A172 (cell line): Measurements from ENCODE around the gene F12. TPM values are rescaled to one million over a fixed set of nuclear protein-coding genes. Genes with fewer than 3 reads are reported as not detected.

ENCODE experiments used
- DNase-seq: peaks from one replicate; pipeline ENCODE4 v3.0.0-alpha.2; 2015; ENCODE audit warnings: low spot score
- total RNA-seq: library from RNA; depleted of rRNA; stranded (reverse); fragments of >200 nt; shearing (Covaris generic); gene quantifications from 2 replicates; pipeline ENCODE4 v1.2.3, GENCODE V29; 2014; rRNA removed

The F12 gene
- total RNA-seq, 1 experiment from 2014 or later = 11.3 TPM

DNA sequence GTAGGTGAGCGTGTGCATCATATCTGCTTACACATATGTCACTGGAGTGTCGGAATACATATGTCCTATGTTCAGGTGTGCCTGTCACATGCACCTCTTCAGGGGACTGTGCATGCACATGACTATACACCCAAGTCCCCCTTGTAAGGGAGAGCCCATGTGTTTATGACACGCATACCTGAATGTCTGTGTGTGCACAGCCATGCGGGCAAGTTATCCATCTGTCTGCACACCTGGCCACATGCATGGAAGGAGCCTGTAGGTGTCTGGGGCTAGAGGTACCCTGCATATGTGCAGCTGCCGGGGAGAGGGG is 52.3 kb downstream of the F12 start:
- no peak for DNase-seq

- no peak for DNase-seq
Measured at GRCh38 chr5:177356746-177357145, 52.6 kb downstream of the F12 start.

GRCh38 chr5:177355868-177356168 is 53.5 kb downstream of the F12 start:
- no peak for DNase-seq

DNA sequence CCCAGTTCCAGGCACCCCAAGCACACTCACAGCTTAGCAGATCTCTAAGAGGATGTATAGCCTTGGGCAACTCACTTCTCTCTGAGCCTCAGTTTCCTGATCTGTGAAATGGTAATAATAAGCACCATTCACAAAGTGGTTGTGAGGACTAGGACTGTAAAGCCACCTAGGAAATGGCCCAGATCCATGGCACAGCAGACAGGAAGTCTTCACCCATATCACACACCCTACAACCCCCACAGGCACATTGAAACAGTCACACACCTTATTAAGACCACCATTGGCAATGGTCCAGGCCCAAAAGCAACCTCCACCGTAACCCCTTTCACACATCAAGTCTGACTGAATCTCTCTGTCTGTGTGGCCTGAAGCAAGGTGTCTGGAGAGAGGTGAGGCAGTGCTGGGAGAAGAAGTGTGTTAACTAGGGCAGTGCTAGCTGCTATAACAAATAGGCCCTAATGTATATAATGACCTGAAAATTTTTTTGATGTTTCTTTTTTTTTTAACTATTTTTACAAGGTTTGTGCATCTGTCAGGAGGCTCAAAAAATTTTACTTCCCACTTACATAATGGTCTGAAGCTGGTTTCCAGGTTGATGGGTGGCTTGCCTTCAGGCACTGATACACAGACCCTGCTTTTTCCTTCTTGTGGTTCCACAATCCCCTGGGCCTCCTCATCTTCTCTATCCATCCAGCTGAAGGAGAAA is 54.0 kb downstream of the F12 start:
- DNase-seq = no peak

DNA sequence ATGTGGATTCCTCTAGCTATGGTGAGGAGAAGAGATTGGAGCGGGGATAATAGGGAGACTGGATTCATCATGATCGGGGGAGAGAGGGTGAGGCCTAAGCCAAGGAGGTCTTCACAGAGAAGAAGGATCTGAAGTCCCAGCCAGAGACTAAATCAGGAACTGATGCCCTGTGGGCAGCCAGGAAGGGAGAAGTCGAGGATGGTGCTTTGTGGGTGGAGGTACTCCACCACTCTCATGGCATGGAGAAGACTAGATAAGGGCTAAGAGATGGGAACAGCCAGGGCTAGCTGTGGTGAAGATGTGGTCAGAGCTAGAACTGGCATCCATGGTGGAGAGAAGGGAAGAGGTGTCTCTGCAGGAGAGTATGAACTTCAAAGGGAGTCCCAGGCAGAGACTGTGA is 54.7 kb downstream of the F12 start:
- DNase-seq = no peak

GRCh38 chr5:177354256-177354655 is 55.1 kb downstream of the F12 start:
- DNase-seq = no peak

GRCh38 chr5:177353093-177353492 is 56.3 kb downstream of the F12 start:
- DNase-seq = no peak

Other genes starting within 250 kb of the F12 start
- 15.3 and 23.1 TPM in 2 replicates for gene RAB24, start 105.8 kb downstream of the F12 start, total RNA-seq
- gene PRELID1, start 105.8 kb downstream of the F12 start, total RNA-seq = 376 and 403 TPM in 2 replicates
- 81.3 and 99.7 TPM in 2 replicates for gene MXD3, start 97.7 kb downstream of the F12 start, total RNA-seq
- 361 and 423 TPM in 2 replicates for gene LMAN2, start 57.9 kb downstream of the F12 start, total RNA-seq
- gene RGS14, start 51.6 kb downstream of the F12 start, total RNA-seq = 28.2 and 36.5 TPM in 2 replicates
- gene SLC34A1, start 25.1 kb downstream of the F12 start, total RNA-seq = 0.05 TPM in 1 of 2 replicates, not detected in the other
- gene PFN3, start 8.9 kb downstream of the F12 start, total RNA-seq = not detected in 2 replicates
- gene GRK6, start 17.1 kb upstream of the F12 start, total RNA-seq = 59.3 and 67.6 TPM in 2 replicates
- gene PRR7, start 37.2 kb upstream of the F12 start, total RNA-seq = 58.8 and 72.4 TPM in 2 replicates
- gene DBN1, start 64.1 kb upstream of the F12 start, total RNA-seq = 343 and 354 TPM in 2 replicates
- gene PDLIM7, start 88.0 kb upstream of the F12 start, total RNA-seq = 189 and 215 TPM in 2 replicates
- 0.19 and 1.7 TPM in 2 replicates for gene DOK3, start 100.3 kb upstream of the F12 start, total RNA-seq
- 153 and 154 TPM in 2 replicates for gene DDX41, start 107.4 kb upstream of the F12 start, total RNA-seq
- 21.8 and 28.7 TPM in 2 replicates for gene FAM193B, start 145.0 kb upstream of the F12 start, total RNA-seq
- 119 and 124 TPM in 2 replicates for gene TMED9, start 182.6 kb upstream of the F12 start, total RNA-seq
- 29.5 and 35.4 TPM in 2 replicates for gene B4GALT7, start 190.6 kb upstream of the F12 start, total RNA-seq